PC-9 (cell line): ENCODE results near the gene TMEM9B. TPM values are rescaled to one million over a fixed set of nuclear protein-coding genes. Genes with fewer than 3 reads are reported as not detected.

ENCODE experiments used
- BruUV-seq: library from RNA; stranded (reverse); fragments of 400-500 nt; replicated peaks from 2 replicates; lab custom pipeline; 2021; lab: Mats Ljungman, UMichigan
- CTCF ChIA-PET: fragments of 300-600 bp; sonication (Branson Sonifier 250); formaldehyde crosslinking; loops from one replicate; lab custom pipeline; 2022; ENCODE audit warnings: antibody characterized with exemption; lab: Charles Lee
- POLR2A ChIA-PET: fragments of 300-600 bp; sonication (Branson Sonifier 250); formaldehyde crosslinking; loops from one replicate; lab custom pipeline; 2022; ENCODE audit warnings: antibody characterized with exemption; ENCODE audit not compliant: unreplicated experiment; lab: Charles Lee
- DNase-seq, 2 experiments: peaks; one replicate each; pipeline versions ENCODE4 v3.0.0 to v3.0.0-alpha.2; 2015 to 2022; ENCODE audit warnings: mixed read lengths in 1 of 2
- H2AFZ ChIP-seq: fragments of 200-600 bp; sonication (generic); 2 replicates; pipeline ENCODE4 v1.8.1; 2017; ENCODE audit warnings: antibody characterized with exemption
- H3F3A ChIP-seq: fragments of 200-600 bp; sonication (generic); 2 replicates; pipeline ENCODE4 v1.8.1; 2017; ENCODE audit warnings: antibody characterized with exemption, mild to moderate bottlenecking, low read depth; ENCODE audit not compliant: insufficient read depth
- H3K27ac ChIP-seq: fragments of 200-600 bp; sonication (generic); 2 replicates; pipeline ENCODE4 v1.6.1; 2016; ENCODE audit warnings: mixed run types
- H3K27me3 ChIP-seq: fragments of 200-600 bp; sonication (generic); 2 replicates; pipeline ENCODE4 v1.6.1; 2016; ENCODE audit warnings: low read depth, mixed run types; ENCODE audit not compliant: insufficient read depth
- H3K36me3 ChIP-seq: fragments of 200-600 bp; sonication (generic); 2 replicates; pipeline ENCODE4 v1.6.1; 2016; ENCODE audit warnings: low read depth, mixed run types
- H3K4me1 ChIP-seq: fragments of 200-600 bp; sonication (generic); replicated peaks from 2 replicates; pipeline ENCODE4 v1.6.1; 2016; ENCODE audit warnings: mixed run types; ENCODE audit not compliant: insufficient read depth
- H3K4me2 ChIP-seq: fragments of 200-600 bp; sonication (generic); 2 replicates; pipeline ENCODE4 v1.6.1; 2017; ENCODE audit warnings: mixed run types
- H3K4me3 ChIP-seq: fragments of 200-600 bp; sonication (generic); 2 replicates; pipeline ENCODE4 v1.6.1; 2016; ENCODE audit warnings: mixed run types
- H3K79me2 ChIP-seq: fragments of 200-600 bp; sonication (generic); 2 replicates; pipeline ENCODE4 v1.6.1; 2017; ENCODE audit warnings: low read depth, mixed run types
- H3K9me2 ChIP-seq: fragments of 200-600 bp; sonication (generic); 2 replicates; pipeline ENCODE4 v1.8.1; 2017; ENCODE audit warnings: mild to moderate bottlenecking; ENCODE audit not compliant: insufficient read depth
- H3K9me3 ChIP-seq: fragments of 200-600 bp; sonication (generic); 2 replicates; pipeline ENCODE4 v1.8.1; 2016; ENCODE audit warnings: low read depth; ENCODE audit not compliant: insufficient read depth
- H4K20me1 ChIP-seq: fragments of 200-600 bp; sonication (generic); 2 replicates; pipeline ENCODE4 v1.8.1; 2017; ENCODE audit not compliant: insufficient read depth
- EZH2 ChIP-seq: fragments of 200-600 bp; sonication (generic); IDR thresholded peaks from 2 replicates; pipeline ENCODE4 v1.8.0; 2017; ENCODE audit warnings: antibody characterized with exemption, low read depth
- intact Hi-C: fragments of 100-400 bp; cut with micrococcal nuclease; formaldehyde crosslinking; loops from one replicate; pipeline ENCODE4 v1.10.0; 2022; ENCODE audit not compliant: unreplicated experiment
- total RNA-seq: library from RNA; stranded (reverse); gene quantifications from 2 replicates; pipeline ENCODE4 v1.2.3, GENCODE V29; 2021
- TF ChIP-seq, protein P1 (sequence below): fragments of 200-600 bp; sonication (generic); conservative IDR thresholded peaks from 2 replicates; pipeline ENCODE4 v1.6.1; 2017; ENCODE audit warnings: mixed run types, antibody characterized with exemption, mild to moderate bottlenecking, moderate library complexity

The TMEM9B gene
- total RNA-seq, 1 experiment from 2014 or later: 13.4 TPM

DNA sequence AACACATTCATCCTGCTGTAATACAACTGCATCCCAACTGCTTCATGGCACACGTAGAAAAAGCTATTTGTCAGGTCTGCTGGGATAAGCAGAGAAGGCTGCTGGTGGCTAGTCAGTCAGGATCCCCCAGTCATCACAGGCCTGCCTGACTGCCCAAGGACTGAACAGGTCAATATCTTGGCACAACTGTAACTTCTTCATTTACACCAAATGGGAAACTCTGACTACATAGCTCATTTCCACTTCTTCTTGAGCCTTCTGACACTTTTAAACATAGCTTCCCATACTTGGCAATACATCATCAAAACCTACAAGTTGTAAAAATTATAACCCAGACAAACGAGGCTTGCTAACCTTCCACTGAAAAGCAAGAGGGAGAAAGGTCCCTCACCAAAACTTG is 2.8 kb downstream of the TMEM9B start:
- BruUV-seq: no TSS peak
- Histone ChIP-seq H3K4me2 (no peak overlapping the region), H3F3A (no peaks in the 10 kb centered on the region), H3K4me1 (peaks cover 15% of the 10 kb centered on the region), H3K79me2 (peaks cover 31% of the 10 kb centered on the region), H2AFZ (no peak overlapping the region), H3K9me2 (no peaks in the 10 kb centered on the region), H4K20me1 (no peaks in the 10 kb centered on the region), H3K27ac (no peak overlapping the region), H3K36me3 (no peaks in the 10 kb centered on the region), H3K27me3 (no peaks in the 10 kb centered on the region), H3K4me3 (no peak overlapping the region), H3K9me3 (no peaks in the 10 kb centered on the region)
- no peak for TF ChIP-seq EZH2
- TF ChIP-seq, protein P1, sequence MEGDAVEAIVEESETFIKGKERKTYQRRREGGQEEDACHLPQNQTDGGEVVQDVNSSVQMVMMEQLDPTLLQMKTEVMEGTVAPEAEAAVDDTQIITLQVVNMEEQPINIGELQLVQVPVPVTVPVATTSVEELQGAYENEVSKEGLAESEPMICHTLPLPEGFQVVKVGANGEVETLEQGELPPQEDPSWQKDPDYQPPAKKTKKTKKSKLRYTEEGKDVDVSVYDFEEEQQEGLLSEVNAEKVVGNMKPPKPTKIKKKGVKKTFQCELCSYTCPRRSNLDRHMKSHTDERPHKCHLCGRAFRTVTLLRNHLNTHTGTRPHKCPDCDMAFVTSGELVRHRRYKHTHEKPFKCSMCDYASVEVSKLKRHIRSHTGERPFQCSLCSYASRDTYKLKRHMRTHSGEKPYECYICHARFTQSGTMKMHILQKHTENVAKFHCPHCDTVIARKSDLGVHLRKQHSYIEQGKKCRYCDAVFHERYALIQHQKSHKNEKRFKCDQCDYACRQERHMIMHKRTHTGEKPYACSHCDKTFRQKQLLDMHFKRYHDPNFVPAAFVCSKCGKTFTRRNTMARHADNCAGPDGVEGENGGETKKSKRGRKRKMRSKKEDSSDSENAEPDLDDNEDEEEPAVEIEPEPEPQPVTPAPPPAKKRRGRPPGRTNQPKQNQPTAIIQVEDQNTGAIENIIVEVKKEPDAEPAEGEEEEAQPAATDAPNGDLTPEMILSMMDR: no peak
- DNase-seq: no peak
- intact Hi-C loops: loop anchor here (10.0 kb wide), 2 partner anchors 577 to 737 kb away; no protein-coding TSS in a partner anchor
- ChIA-PET CTCF (no interaction called here), POLR2A (no interaction called here)

DNA sequence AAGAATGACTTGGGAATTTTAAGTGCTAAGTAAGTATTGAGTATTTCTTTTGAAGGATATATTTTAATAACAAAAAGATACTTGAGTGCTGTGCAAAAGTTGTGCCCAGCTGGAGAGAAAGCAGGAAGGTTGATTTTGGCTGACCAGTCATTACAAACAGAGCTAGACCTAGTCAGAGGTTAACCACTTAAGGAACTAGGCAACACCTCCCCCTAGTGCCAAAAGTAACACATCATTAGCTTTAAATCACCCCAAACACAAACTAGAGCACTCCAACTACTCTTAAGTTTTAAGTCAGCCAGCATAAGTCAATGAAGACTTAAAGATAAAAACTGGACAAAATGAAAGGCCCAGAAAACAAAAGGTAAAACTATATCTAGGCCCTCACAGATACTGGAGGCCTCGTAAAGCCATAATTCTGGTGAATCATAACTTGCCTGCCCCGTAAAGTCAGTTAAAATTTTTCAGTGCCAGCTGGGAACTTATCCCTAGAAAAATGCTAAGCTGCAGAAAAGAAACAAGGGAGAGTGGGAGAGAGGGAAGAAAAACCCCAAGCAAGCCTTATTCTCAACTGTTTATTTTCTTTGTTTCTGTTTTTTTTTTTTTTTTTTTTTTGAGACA is 4.6 kb downstream of the TMEM9B start:
- ChIA-PET CTCF (interaction anchor here (0.7 to 1.1 kb wide), 3 partner anchors 42 to 260 kb away, joined by 3 to 4 read pairs (median 3); no protein-coding TSS in a partner anchor), POLR2A (interaction anchor here (0.6 kb wide), 1 partner anchor 272 kb away, joined by 3 read pairs; no protein-coding TSS in a partner anchor)
- no peaks in the 10 kb centered on the region for H3K27me3 ChIP-seq
- BruUV-seq: no TSS peak
- H4K20me1 ChIP-seq: no peaks in the 10 kb centered on the region
- no peaks in the 10 kb centered on the region for H3K9me2 ChIP-seq
- no peak overlapping the region for H3K4me2 ChIP-seq
- no peak overlapping the region for H3K27ac ChIP-seq
- H2AFZ ChIP-seq: no peak overlapping the region
- TF ChIP-seq EZH2: no peak
- TF ChIP-seq, protein P1: peak; percentile 75
- H3K4me3 ChIP-seq: no peak overlapping the region
- H3K4me1 ChIP-seq: peaks cover 10% of the 10 kb centered on the region
- no peaks in the 10 kb centered on the region for H3F3A ChIP-seq
- intact Hi-C loops: loop anchor here (2.0 to 10.0 kb wide), 6 partner anchors 43 to 735 kb away; no protein-coding TSS in a partner anchor
- DNase-seq: peak; percentile 30 to 56
- peaks cover 31% of the 10 kb centered on the region for H3K79me2 ChIP-seq
- no peaks in the 10 kb centered on the region for H3K36me3 ChIP-seq
- H3K9me3 ChIP-seq: no peaks in the 10 kb centered on the region

DNA sequence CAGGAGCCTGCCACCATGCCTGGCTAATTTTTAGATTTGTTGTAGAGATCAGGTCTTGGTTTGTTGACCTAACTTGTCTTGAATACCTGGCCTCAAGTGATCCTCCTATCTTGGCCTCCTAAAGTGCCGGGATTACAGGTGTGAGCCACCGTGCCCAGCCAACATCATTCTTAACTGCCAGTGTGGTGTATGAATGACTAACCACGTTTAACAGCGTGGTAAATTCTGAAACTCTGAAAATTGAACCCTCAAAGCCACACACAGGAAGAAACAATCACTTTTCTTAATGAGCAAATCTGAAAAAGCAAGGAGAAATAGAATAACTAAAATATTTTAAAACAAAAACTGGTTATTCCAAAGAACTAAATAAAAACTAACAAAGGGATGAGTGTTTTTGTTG is 7.4 kb downstream of the TMEM9B start:
- Histone ChIP-seq H3K36me3 (no peaks in the 10 kb centered on the region), H3K4me1 (no peaks in the 10 kb centered on the region), H4K20me1 (no peaks in the 10 kb centered on the region), H3K79me2 (peaks cover 12% of the 10 kb centered on the region; the same call in 1 of the 2 replicates), H2AFZ (no peak overlapping the region), H3K27ac (no peak overlapping the region), H3K9me3 (no peaks in the 10 kb centered on the region), H3K4me2 (no peak overlapping the region), H3F3A (no peaks in the 10 kb centered on the region), H3K9me2 (no peaks in the 10 kb centered on the region), H3K4me3 (no peak overlapping the region), H3K27me3 (no peaks in the 10 kb centered on the region)
- no TSS peak for BruUV-seq
- CTCF ChIA-PET: no interaction called here
- TF ChIP-seq EZH2: no peak
- TF ChIP-seq, protein P1: no peak
- POLR2A ChIA-PET: interaction anchor here (0.5 kb wide), 1 partner anchor 158 kb away, joined by 16 read pairs; no protein-coding TSS in a partner anchor
- no peak for DNase-seq
- intact Hi-C loops: no loop called here
